IPS DF 19.7 (cell line): Measurements from ENCODE around the gene TROAP.
"Not testable (repeated sequence)": the region's sequence is repeated elsewhere in the genome, so short reads cannot be mapped to it uniquely, and the experiment has no call there.

Experiments
- DNase-seq: peaks from one replicate; pipeline ENCODE4 v3.0.0-alpha.2; 2013; ENCODE audit warnings: low read depth, low spot score

TROAP gene

GRCh38 chr12:49367381-49368239, 44.6 kb downstream of the TROAP start, which contains the start of gene SPATS2:
SPATS2 (plus strand) TSS chr12:49367462; CDS start chr12:49461013, 93,551 bp downstream.
- no peak for DNase-seq

GRCh38 chr12:49368240-49368600, 45.2 kb downstream of the TROAP start:
- no peak for DNase-seq

GRCh38 chr12:49369411-49370145, 46.5 kb downstream of the TROAP start:
- DNase-seq: no peak

GRCh38 chr12:49370539-49370938, 47.5 kb downstream of the TROAP start:
- DNase-seq: no peak

- DNase-seq: no peak
These were observed 52.4 kb downstream of the TROAP start for GRCh38 chr12:49375406-49375805.

- DNase-seq: no peak
These were observed 54.3 kb downstream of the TROAP start for GRCh38 chr12:49377386-49377785.

- not testable (repeated sequence) for DNase-seq
These were observed 57.1 kb downstream of the TROAP start for GRCh38 chr12:49380184-49380583.
